Measurements from ENCODE around the gene CHST13.
"Not testable (repeated sequence)": the region's sequence is repeated elsewhere in the genome, so short reads cannot be mapped to it uniquely, and the experiment has no call there.

The CHST13 gene

GRCh38 chr3:126573492-126574117, 49.6 kb downstream of the CHST13 start:
- TF ChIP-seq CTCF (IDR thresholded peaks at IDR 0.05; ENCODE audit: insufficient read depth, low read depth, low read length, missing control alignments), result no peak
- no peak overlapping the region for H3K4me3 ChIP-seq (ENCODE audit: low read length)
- peak; percentile 45 for DNase-seq (ENCODE audit: low read depth)

- TF ChIP-seq CTCF (IDR thresholded peaks at IDR 0.05; ENCODE audit: insufficient read depth, low read depth, low read length, missing control alignments), result no peak
- H3K4me3 ChIP-seq (ENCODE audit: low read length), result no peak overlapping the region
- DNase-seq (ENCODE audit: low read depth), result no peak
Measured at GRCh38 chr3:126577261-126577660, 53.3 kb downstream of the CHST13 start.

GRCh38 chr3:126578702-126579101, 54.7 kb downstream of the CHST13 start:
- DNase-seq (ENCODE audit: low read depth), result no peak
- no peak for TF ChIP-seq CTCF (IDR thresholded peaks at IDR 0.05; ENCODE audit: insufficient read depth, low read depth, low read length, missing control alignments)

GRCh38 chr3:126580746-126581145, 56.8 kb downstream of the CHST13 start:
- TF ChIP-seq CTCF (IDR thresholded peaks at IDR 0.05; ENCODE audit: insufficient read depth, low read depth, low read length, missing control alignments), result no peak
- DNase-seq (ENCODE audit: low read depth), result no peak
- H3K4me3 ChIP-seq (ENCODE audit: low read length), result no peak overlapping the region

More at GRCh38 chr3:126578702-126579101, 54.7 kb downstream of the CHST13 start:
- H3K4me3 ChIP-seq (ENCODE audit: low read length), result no peak overlapping the region

- no peak for DNase-seq (ENCODE audit: low read depth)
- no peak for TF ChIP-seq CTCF (IDR thresholded peaks at IDR 0.05; ENCODE audit: insufficient read depth, low read depth, low read length, missing control alignments)
- H3K4me3 ChIP-seq (ENCODE audit: low read length), result no peak overlapping the region
Measured at GRCh38 chr3:126581569-126581968, 57.6 kb downstream of the CHST13 start.

GRCh38 chr3:126582311-126582710, 58.4 kb downstream of the CHST13 start:
- no peak overlapping the region for H3K4me3 ChIP-seq (ENCODE audit: low read length)
- no peak for TF ChIP-seq CTCF (IDR thresholded peaks at IDR 0.05; ENCODE audit: insufficient read depth, low read depth, low read length, missing control alignments)
- DNase-seq (ENCODE audit: low read depth), result no peak

- H3K4me3 ChIP-seq (ENCODE audit: low read length), result not testable (repeated sequence)
Measured at GRCh38 chr3:126591515-126591914, 67.6 kb downstream of the CHST13 start.

More at GRCh38 chr3:126591515-126591914, 67.6 kb downstream of the CHST13 start:
- not testable (repeated sequence) for DNase-seq (ENCODE audit: low read depth)
